Endometrial microvascular endothelial cells (primary cell): ENCODE measurements around the gene CYP27C1. TPM values are rescaled to one million over a fixed set of nuclear protein-coding genes. Genes with fewer than 3 reads are reported as not detected.

Source experiments
- in situ Hi-C: cut with HindIII; loops from 2 replicates; pipeline ENCODE4 v1.10.0; 2017; ENCODE audit warnings: low sequenced_read_pairs, low pct_unique_long_range_greater_than_20kb; ENCODE audit errors: inconsistent ontology term
- total RNA-seq: library from RNA; depleted of rRNA; stranded (reverse); fragments of >200 nt; gene quantifications from one replicate; pipeline ENCODE4 v1.2.3, GENCODE V29; 2015; ENCODE audit errors: inconsistent ontology term

The CYP27C1 gene
- total RNA-seq, 1 donor from 2014 or later, result not detected

GRCh38 chr2:127142663-127143630, 77.2 kb downstream of the CYP27C1 start:
- in situ Hi-C loops, result no loop called here

- in situ Hi-C loops, result no loop called here
These were observed 79.6 kb downstream of the CYP27C1 start for GRCh38 chr2:127140538-127140937.

- in situ Hi-C loops, result no loop called here
These were observed 80.3 kb downstream of the CYP27C1 start for GRCh38 chr2:127139766-127140165.

GRCh38 chr2:127138281-127138680, 81.8 kb downstream of the CYP27C1 start:
- in situ Hi-C loops, result no loop called here

- in situ Hi-C loops, result no loop called here
These were observed 82.4 kb downstream of the CYP27C1 start for GRCh38 chr2:127137741-127138140.

GRCh38 chr2:127137225-127137624, 82.9 kb downstream of the CYP27C1 start:
- in situ Hi-C loops, result no loop called here

- in situ Hi-C loops, result no loop called here
These were observed 85.0 kb downstream of the CYP27C1 start for GRCh38 chr2:127134833-127135830.

GRCh38 chr2:127134235-127134634, 85.9 kb downstream of the CYP27C1 start:
- in situ Hi-C loops, result no loop called here

Other genes with a start within 250 kb of the CYP27C1 start
- gene BIN1, start 113.1 kb downstream of the CYP27C1 start, total RNA-seq, result 31.5 TPM
- gene ERCC3, start 73.8 kb upstream of the CYP27C1 start, total RNA-seq, result 36.1 TPM
- 18.1 TPM for gene MAP3K2, start 167.7 kb upstream of the CYP27C1 start, total RNA-seq
- not detected for gene PROC, start 198.1 kb upstream of the CYP27C1 start, total RNA-seq